HS-27A (cell line): ENCODE measurements around the gene CALM1.
A peak's percentile ranks its signal among the peaks of the same experiment; 100 is the strongest.

ENCODE experiments used
- DNase-seq: peaks from one replicate; pipeline ENCODE4 v3.0.0-alpha.2; 2012; ENCODE audit warnings: low read depth, missing footprints

The CALM1 gene

DNA sequence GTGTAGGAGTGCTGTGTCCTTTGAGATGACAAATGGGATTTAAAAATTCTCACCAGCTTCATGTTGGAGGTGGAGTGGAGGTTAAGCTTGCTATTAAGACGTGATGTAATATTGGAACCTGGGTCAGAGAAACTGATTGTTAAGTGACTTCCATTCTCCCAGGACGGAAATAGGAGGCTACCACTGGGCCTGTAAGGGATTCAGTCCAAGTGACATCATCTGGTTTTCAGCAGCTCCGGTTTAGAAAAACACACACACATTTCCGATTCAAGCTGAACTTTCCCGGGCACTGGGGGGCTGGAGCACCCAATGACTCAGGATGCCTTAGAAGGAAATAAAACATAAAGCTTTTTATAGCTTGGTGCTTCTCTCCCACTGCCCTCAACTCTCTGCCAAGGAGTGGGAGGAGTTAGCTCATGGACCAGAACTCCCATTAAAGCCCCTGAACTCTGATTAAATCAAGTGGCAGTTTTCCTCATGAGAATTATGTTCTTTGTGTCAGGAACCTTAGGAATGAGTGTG, 12.4 kb downstream of the CALM1 start:
- peak; percentile 83 for DNase-seq

- DNase-seq: no peak
Observed at GRCh38 chr14:90412058-90412457, 15.2 kb downstream of the CALM1 start.

- no peak for DNase-seq
Observed at GRCh38 chr14:90416720-90417119, 19.9 kb downstream of the CALM1 start.

DNA sequence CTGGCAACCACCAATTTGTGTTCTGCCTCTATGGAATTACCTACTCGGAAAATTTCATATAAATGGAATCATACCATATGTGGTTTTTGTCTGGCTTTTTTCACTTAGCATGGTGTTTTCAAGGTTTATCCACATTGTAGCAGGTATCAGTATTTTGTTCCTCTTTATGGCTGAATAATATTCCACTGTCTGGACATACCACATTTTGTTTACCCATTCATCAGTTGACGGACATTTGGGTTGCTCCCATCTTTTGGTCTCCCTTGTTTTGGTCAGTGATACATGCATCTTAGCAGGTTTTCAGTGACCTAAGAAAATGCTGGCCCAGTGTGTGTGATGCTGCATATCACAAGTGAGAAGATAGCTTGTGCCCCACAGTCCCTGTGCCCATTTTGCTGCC, 21.2 kb downstream of the CALM1 start:
- no peak for DNase-seq

- peak; percentile 91 for DNase-seq
Observed at GRCh38 chr14:90419200-90419599, 22.4 kb downstream of the CALM1 start.

DNA sequence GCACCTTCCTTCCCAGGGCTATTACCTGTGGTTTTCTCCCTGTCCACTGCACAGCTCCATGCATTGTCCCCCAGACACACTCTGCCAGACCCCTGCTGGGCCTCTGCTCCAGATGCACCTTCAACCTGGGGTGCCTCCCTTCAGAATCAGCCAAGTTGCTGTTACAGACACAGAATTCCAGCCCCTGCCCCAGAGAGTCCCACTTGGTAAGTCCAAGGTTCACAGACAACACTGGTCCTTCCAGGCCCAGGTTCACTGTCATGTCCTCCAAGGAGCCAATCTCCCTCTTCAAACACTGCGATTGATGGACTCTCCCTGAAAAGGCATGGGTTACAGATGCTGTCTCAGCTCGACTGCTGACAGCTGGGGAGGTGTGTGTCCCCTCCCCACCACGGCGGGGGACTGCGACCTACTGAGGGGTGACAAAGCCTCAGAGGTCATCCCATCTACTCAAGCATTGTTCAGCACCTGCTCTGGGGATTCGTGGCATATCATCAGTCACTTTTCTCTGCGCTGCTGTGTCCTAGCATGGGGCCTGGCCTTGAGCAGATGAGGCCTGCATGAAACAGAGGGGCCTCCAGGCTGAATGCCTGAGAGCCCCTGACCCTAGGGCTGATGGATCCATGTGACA, 24.3 kb downstream of the CALM1 start:
- DNase-seq: no peak

DNA sequence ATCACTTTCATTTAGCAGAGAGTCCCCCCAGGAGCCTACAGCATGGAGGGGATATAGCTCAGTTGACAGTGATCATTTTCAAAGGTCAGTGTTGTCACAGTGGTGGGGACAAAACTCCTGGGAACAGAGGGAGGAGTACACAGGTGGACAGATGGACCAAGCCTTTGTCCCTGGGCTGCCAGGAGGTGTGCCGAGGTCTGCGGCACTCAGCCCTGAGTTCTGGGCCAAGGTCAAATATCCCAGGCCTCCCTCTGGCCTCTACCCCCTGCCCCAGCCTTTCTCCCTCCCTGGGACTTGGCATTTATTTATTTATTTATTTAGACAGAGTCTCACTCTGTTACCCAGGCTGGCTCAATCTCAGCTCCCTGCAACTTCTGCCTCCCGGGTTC, 24.8 kb downstream of the CALM1 start:
- no peak for DNase-seq

DNA sequence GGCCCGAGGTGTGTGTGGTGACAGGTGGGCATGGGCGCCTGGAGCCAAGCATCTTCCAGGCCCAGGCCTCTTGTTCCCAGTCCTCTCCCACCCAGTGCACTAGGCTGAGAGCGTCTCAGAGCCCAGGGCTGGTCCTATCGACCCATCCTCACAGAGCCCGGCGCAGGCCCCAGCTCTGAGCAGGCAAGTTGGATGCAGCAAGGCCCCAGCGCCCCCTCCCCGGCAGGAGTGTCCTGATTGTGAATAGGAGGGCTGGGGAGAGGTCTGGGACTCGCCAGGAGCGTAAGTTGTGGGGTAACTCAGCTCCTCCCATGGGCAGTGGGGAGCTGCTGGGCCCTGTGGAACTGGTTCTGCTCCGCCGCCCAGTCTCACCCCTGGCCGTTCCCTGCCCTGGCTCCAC, 26.3 kb downstream of the CALM1 start:
- no peak for DNase-seq

DNA sequence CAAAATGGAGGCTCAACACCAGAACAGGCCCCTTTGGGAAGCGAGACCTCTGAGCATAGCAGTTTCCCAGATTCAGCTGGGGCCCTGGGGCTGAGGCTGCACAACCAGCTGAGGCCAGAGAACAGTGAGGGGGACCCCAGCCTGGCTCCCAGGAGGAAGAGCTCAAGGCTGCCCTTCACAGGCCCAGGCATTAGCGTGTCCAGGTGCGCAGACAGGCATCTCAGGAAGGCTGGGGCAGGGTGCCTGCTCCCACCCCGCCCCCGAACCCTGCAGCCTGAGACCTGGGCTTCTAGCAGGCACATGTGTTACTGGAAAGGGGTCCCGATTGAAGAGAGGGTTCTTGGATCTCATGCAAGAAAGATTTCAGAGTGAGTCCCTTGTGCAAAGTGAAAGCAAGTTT, 27.2 kb downstream of the CALM1 start:
- no peak for DNase-seq

GRCh38 chr14:90424686-90425372, 28.0 kb downstream of the CALM1 start:
- no peak for DNase-seq

DNA sequence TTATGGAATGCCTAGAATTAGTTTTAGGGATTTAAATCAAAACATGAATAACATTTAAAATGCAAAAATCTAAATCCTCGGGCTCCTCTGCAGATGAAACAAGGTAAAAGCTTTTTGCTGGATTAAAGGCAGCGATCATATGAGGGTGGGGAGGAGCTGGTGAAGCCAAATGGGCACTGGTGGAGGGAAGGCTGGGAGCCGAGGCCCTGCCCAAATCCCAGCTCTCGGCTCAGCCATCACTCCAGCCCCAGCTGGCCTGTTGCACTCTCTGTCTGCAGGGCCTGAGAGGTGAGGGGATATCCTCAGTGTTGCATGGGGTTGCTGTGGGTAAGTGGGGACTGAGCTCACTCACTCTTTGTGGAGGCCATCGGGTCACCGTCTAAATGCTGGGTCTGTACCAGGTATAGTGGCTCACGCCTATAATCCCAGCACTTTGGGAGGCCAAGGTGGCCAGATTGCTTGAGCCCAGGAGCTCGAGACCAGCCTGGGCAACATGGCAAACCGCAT, 28.6 kb downstream of the CALM1 start:
- DNase-seq: no peak

- DNase-seq: no peak
Observed at GRCh38 chr14:90426031-90426540, 29.3 kb downstream of the CALM1 start.

DNA sequence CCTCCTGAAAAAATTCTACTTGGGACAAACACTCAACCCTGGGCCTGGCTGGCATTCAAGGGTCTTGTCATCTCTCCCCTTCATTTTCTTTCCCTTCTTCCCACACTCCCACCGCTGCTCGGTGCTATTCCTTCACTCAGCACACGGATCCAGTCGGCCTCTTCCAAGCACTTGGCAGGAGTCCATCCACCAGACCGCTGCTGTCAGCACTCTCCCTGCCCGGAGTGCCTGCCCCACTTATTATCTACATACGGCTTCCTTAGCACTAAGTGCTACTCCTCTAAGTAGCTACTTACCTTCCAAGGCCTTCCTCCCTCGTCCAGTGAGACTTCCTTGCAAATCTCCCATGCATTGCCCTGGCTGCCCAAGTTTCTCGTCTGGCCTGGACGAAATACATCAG, 29.8 kb downstream of the CALM1 start:
- DNase-seq: no peak

DNA sequence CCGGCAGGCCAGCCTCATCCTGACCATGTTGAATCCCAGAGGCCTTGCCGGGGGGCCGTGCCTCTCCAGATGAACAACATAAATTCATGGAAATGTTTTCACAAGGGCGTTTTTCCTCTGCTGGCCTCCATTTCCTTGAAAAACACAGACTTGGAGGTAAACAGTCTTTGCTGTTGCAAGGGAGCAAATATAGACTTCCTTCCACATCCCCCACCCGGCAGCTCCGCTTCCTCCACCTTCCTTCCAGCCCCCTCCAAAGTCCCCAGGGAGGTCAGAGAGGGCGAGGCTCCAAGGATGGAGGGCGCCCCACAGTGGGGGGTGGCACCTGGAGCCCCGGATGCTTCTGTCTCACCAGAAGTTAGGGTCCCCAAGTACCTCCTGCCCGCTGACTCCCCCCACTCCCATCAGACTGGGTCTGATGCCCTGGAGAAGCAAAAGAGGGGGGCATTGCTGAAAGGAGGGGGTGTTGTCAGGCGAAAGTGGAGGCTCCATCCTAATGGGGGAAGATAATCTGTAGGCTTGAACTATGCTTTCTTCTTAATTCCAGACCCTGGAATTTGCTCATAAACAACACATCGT, 31.1 kb downstream of the CALM1 start:
- no peak for DNase-seq

DNA sequence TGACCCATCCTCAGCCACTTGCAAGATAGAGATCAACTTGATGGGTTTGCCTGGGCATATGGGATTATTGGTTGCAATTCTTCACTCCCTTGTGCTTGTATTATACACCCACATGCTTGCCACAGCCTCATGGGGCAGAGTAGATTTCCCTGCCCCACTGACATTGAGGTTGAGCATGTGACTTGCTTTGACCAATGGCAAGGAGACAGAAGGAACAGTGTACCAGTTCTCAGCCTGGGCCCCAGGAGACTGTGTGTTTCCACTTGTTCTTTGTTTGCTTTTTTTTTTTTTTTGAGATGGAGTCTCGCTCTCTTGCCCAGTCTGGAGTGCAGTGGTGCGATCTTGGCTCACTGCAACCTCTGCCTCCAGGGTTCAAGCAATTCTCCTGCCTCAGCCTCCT, 31.8 kb downstream of the CALM1 start:
- DNase-seq: no peak

DNA sequence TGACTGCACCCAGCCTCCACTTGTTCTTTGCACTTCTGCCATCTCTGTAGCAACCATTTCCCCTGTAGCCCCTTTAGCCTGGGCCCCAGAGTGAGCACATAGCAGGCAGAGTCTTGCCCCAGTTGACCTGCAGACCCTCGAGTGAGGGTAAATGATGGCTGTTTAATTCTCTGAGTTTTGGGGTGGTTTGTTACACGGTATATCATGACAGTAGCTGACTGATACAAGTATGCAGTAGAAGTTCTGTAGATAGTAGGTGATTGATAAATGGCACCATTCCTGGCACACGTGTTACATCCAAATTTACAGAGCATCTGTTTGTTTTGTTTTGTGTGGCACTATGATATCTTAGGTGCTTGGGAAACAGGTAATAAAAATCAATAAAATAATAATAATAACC, 32.4 kb downstream of the CALM1 start:
- no peak for DNase-seq

DNA sequence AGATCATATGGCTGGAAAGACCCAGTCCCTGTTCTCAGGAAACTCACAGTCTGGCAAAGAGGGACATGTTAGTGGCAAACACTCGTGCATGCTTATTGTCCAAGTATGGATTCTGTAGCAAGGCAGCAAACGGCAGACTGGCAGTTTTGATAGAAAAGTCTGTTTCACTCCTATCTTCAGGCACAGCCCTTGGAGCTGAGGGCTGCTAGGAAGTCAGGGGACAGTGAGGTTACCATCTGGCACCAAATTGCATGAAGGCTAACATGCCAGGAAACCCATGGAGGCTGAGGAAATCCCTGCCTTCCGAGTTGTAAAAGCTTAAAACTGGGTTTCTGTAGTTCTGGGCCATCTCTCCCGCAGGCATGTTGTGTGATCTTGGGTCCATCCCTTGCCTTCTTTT, 32.9 kb downstream of the CALM1 start:
- DNase-seq: no peak

DNA sequence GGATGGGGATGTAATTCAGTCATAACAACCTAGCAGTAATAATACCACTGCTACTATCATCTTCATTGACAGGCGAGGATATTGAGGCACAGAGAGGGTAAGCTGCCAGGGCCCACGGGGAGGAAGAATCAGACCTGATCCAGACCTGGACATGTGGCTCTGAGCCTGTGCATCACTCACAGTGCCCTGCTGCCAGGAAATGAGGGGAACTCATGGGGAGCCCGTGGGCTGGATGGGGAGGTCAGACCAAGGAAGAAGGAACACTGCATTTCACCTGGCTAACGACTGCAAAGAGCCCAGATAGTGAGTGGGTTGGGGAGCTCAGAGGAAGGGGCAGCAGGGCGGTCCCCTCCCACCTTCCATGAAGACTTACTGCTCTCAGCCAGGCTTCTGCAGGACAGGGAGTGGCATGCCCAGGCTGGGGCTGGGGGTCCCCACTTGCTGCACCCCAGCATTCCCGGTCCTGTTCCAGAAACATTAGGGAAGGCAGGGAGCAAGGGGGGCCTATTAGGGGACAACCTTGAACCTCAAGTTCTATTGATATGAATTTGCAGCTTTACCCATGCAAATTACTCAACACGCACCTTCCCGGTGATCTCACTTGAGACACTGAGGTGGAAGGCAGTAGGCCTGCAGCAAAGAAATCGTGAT, 37.7 kb downstream of the CALM1 start:
- no peak for DNase-seq

DNA sequence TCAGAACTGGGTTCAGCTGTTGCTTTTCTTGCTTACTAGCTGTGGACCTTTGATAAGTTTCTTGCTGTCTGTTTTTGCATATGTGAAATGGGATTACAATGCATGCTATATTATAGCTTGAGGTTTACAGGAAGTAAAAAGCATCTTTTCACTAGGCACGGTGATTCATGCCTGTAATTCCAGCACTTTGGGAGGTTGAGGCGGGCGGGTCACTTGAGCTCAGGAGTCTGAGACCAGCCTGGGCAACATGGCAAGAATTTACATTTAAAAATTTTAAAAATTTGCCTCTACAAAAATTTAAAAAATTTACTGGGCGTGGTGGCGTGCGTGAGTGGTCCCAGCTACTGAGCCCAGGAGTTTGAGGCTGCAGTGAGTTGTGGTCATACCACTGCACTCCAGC, 42.0 kb downstream of the CALM1 start:
- DNase-seq: peak; percentile 45

DNA sequence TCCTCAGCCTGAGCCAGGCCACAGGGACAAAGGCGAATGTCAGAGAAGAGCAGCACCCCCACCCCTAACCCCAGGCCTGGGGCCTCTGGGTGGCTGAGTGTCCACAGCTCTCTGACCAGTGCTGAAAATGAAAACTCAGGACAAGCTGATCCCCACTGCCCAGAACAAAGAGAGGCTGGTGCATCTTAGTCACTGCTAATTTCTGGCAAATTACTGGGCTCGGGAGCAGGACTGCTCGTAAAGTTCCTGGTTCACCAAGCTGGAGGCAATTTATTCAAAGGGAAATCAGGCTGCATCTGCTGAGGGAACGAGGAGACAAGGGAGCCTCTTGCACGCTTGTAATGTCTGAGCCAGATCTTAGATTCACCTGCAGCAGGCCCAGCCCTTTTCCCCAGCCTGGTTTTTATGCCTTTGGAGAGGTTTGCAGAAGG, 43.2 kb downstream of the CALM1 start:
- DNase-seq: no peak

DNA sequence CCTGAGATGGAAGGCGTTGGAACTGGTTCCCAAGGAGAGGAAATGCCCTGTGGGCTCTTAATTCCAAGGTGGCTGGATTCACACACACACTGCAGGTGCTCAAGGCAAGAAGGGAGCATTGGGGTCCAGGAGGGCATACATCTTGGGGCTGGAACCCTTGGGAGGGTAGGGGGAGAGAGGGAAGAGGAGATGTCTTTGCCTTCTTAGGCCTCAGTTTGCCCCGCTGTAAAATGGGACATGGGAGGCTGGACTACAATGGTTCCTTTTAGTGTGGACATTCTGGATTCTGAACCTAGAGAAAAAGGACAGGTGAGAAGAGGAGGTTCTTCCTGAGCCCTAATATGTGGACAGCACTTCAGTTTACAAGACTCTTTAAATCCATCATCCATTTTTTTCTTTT, 43.8 kb downstream of the CALM1 start:
- no peak for DNase-seq

DNA sequence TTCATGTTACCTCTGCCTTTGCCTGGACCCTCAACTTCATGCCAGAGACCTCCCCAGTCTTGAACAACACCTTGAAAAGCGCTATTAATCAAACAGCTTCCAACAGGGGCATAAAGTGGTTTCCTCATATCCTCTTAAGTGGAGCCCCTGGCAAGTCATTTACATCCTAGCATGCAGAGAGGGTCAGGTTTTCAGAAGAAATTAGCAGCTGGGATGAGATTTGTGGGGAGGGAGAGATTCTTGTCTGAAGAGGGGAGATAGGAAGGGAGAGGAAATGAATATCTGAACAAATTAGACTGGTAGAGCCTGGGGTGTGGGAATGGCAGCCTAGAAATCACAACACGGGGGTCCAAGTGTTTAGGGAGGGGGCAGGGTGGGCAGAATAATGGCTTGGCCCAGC, 45.6 kb downstream of the CALM1 start:
- DNase-seq: no peak
